Aorta (tissue), 5 donors: ENCODE data around the gene C19orf81. TPM values are rescaled to one million over a fixed set of nuclear protein-coding genes. Genes with fewer than 3 reads are reported as not detected.
A peak's percentile ranks its signal among the peaks of the same experiment; 100 is the strongest.

Experiments used
- ATAC-seq: fragments of 200-7000 bp; cut with Tn5 transposase; one replicate; pipeline ENCODE4 v1.9.1; 2022; ENCODE audit warnings: moderate library complexity; ENCODE audit not compliant: low FRiP score
- DNase-seq, 2 donors: peaks; one replicate each; pipeline ENCODE4 v3.0.0-alpha.2; 2020
- H3K27ac ChIP-seq, 2 donors: one replicate each; pipeline ENCODE4 v1.5.1; 2013; ENCODE audit warnings: low read length in 2 of 2, mild to moderate bottlenecking in 2 of 2, moderate library complexity in 2 of 2, control low read depth in 1 of 2, inconsistent platforms in 1 of 2, low read depth in 1 of 2
- H3K27me3 ChIP-seq, 2 donors: one replicate each; pipeline ENCODE4 v1.6.1; 2013; ENCODE audit warnings: control low read depth in 1 of 2, low read length in 1 of 2, mild to moderate bottlenecking in 1 of 2, moderate library complexity in 1 of 2; ENCODE audit not compliant: insufficient read depth in 2 of 2, control insufficient read depth in 1 of 2
- H3K36me3 ChIP-seq, 2 donors: one replicate each; pipeline ENCODE4 v1.6.1; 2013; ENCODE audit warnings: control low read depth in 1 of 2, low read length in 1 of 2, mild to moderate bottlenecking in 1 of 2; ENCODE audit not compliant: insufficient read depth in 2 of 2, control insufficient read depth in 1 of 2
- H3K4me1 ChIP-seq, 2 donors: one replicate each; pipeline ENCODE4 v1.6.1; 2013; ENCODE audit warnings: low read length in 2 of 2, control low read depth in 1 of 2, mild to moderate bottlenecking in 1 of 2, moderate library complexity in 1 of 2; ENCODE audit not compliant: insufficient read depth in 2 of 2, control insufficient read depth in 1 of 2
- H3K4me3 ChIP-seq, 2 donors: one replicate each; pipeline ENCODE4 v1.5.1; 2013; ENCODE audit warnings: low read length in 2 of 2, control low read depth in 1 of 2, mild to moderate bottlenecking in 1 of 2
- H3K9me3 ChIP-seq: one replicate; pipeline ENCODE4 v1.6.1; 2013; ENCODE audit warnings: mild to moderate bottlenecking, low read length; ENCODE audit not compliant: control insufficient read depth
- WGBS, 2 donors: extraction: QIAGEN DNeasy Blood & Tissue Kit; methylation state at CpG; one replicate each; pipeline ENCODE4 v1.1.7; 2013; 5-methylcytosine and 5-hydroxymethylcytosine counted together
- intact Hi-C, 2 donors: fragments of 100-400 bp; cut with DNase I; formaldehyde crosslinking; loops; one replicate each; pipeline versions ENCODE4 v1.14.2 to v1.15.0; 2022
- polyA plus RNA-seq, 2 donors: library from polyadenylated mRNA; stranded (reverse); fragments of 200-250 nt; gene quantifications; one replicate each; pipeline ENCODE4 v1.2.3, GENCODE V29; 2013
- total RNA-seq, 2 donors: library from RNA; stranded (reverse); fragmentation: NEBNext Ultra II Directional; extraction: Animal tissue kit (Norgen Biotek cat#: 25700); gene quantifications; one replicate each; pipeline ENCODE4 v1.2.1, GENCODE V29; 2021
- donor health status: healthy with polysubstance abuse.
- donor health status: Bipolar disorder and iron deficiency.
- donor health status: DM: no; HTN: no; CAD: no.
- donor health status: DM: no; HTN: no; CAD: no.
- donor health status: DM: yes; HTN: yes; CAD: no.

Gene C19orf81
- total and polyA plus RNA-seq, 4 donors = not detected

- Histone ChIP-seq H3K4me3 (no peak overlapping the region), H3K36me3 (no peaks in the 10 kb centered on the region), H3K9me3 (no peaks in the 10 kb centered on the region), H3K27me3 (no peaks in the 10 kb centered on the region), H3K4me1 (no peaks in the 10 kb centered on the region), H3K27ac (no peak overlapping the region)
- ATAC-seq = no peak
- DNase-seq = no peak
- intact Hi-C loops = no loop called here
- 37 to 41% methylated on average over 16 to 20 of the region's 20 CpGs for WGBS, 2 donors
Measured at GRCh38 chr19:50668879-50669278, 19.6 kb downstream of the C19orf81 start.

DNA sequence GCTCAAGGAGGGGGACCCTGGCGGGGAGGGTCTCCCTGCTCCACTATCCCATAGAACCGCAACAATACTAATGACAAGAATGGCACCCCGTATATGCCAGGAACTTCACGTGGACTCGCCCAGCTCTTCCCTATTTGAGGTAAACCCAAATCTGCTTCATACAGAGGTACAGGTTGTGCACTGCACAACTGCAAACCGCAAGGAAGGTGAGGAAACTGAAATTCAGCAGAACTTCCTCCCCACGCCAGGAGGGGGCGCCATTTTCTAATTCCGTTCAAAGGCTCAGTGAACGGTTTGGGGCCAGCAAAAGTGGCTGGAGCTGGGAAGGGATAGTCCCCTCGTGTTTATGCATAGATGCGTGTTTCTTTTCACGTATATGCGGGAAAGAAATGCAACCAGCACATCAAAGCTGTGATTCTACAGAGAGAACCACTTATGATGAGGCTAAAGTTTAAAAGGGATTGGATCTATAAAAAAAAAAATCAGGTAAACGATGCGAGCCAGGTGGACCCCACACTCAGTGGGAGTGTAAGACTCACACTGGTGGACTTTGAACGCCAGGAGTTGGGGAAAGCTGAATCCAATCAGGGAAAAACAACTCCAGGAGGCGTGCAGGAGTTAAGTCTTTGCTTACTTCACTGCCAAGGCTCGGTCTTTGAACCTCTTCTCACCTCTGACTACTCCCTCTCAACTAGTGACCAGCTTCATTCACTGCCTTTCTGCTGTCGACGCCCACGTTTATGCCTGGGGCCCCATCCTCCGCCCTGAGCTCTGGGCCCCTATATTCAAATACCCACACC is 20.3 kb downstream of the C19orf81 start:
- ATAC-seq (no peak), DNase-seq (no peak)
- Histone ChIP-seq H3K27me3 (no peaks in the 10 kb centered on the region), H3K9me3 (no peaks in the 10 kb centered on the region), H3K4me3 (no peak overlapping the region), H3K36me3 (no peaks in the 10 kb centered on the region), H3K27ac (no peak overlapping the region), H3K4me1 (no peaks in the 10 kb centered on the region)
- WGBS, 2 donors = 45 to 48% methylated on average over 23 of the region's 23 CpGs
- intact Hi-C loops = no loop called here

- H3K9me3 ChIP-seq = no peaks in the 10 kb centered on the region
- no peaks in the 10 kb centered on the region for H3K27me3 ChIP-seq
- no peak for DNase-seq
- H3K4me1 ChIP-seq = no peaks in the 10 kb centered on the region
- ATAC-seq = no peak
- WGBS, 2 donors = 37 to 44% methylated on average over 5 of the region's 5 CpGs
- intact Hi-C loops = no loop called here
- no peak overlapping the region for H3K4me3 ChIP-seq
- H3K36me3 ChIP-seq = no peaks in the 10 kb centered on the region
- no peak overlapping the region for H3K27ac ChIP-seq
Measured at GRCh38 chr19:50670102-50670380, 20.8 kb downstream of the C19orf81 start.

DNA sequence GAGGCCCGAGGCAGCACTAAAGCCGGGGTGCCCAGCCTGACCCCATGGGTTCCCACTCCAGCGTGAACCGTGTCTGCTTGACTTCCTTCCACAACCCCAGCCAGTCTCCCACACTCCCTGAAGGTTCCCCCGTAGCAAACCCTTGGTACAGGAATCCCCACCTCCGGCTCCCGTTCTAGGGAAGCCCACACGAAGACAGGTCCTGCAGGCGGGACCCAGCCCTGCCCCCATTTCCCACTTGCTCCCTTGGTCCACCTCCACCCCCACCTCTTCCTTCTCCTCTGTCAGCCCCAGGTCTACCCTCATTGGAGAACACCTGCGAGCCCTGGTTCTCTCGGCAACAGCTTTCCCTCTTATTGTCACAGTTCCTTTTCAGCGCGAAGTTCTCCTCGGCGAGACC is 23.9 kb downstream of the C19orf81 start:
- H3K27me3 ChIP-seq = no peaks in the 10 kb centered on the region

GRCh38 chr19:50676625-50677197 is 27.5 kb downstream of the C19orf81 start:
- Histone ChIP-seq H3K27ac (no peak overlapping the region), H3K4me3 (no peak overlapping the region), H3K36me3 (no peaks in the 10 kb centered on the region), H3K9me3 (peaks cover 1% of the 10 kb centered on the region), H3K4me1 (no peaks in the 10 kb centered on the region), H3K27me3 (no peaks in the 10 kb centered on the region)
- WGBS, 2 donors = 63 to 77% methylated on average over 1 of the region's 1 CpG
- ATAC-seq = no peak
- no peak for DNase-seq
- intact Hi-C loops = no loop called here

More for the DNA sequence above, 23.9 kb downstream of the C19orf81 start:
- Histone ChIP-seq H3K36me3 (no peaks in the 10 kb centered on the region), H3K27ac (no peak overlapping the region), H3K4me1 (no peaks in the 10 kb centered on the region), H3K9me3 (peaks cover 1% of the 10 kb centered on the region), H3K4me3 (no peak overlapping the region)
- intact Hi-C loops = no loop called here
- 25 to 28% methylated on average over 15 of the region's 15 CpGs for WGBS, 2 donors
- ATAC-seq (no peak), DNase-seq (no peak)

GRCh38 chr19:50677636-50678035 is 28.4 kb downstream of the C19orf81 start:
- H3K27me3 ChIP-seq = no peaks in the 10 kb centered on the region
- H3K4me1 ChIP-seq = no peaks in the 10 kb centered on the region
- H3K36me3 ChIP-seq = no peaks in the 10 kb centered on the region
- H3K27ac ChIP-seq = no peak overlapping the region
- DNase-seq (no peak), ATAC-seq (no peak)
- peaks cover 1% of the 10 kb centered on the region for H3K9me3 ChIP-seq
- WGBS, 2 donors = 66 to 73% methylated on average over 5 of the region's 5 CpGs
- no peak overlapping the region for H3K4me3 ChIP-seq
- intact Hi-C loops = no loop called here

DNA sequence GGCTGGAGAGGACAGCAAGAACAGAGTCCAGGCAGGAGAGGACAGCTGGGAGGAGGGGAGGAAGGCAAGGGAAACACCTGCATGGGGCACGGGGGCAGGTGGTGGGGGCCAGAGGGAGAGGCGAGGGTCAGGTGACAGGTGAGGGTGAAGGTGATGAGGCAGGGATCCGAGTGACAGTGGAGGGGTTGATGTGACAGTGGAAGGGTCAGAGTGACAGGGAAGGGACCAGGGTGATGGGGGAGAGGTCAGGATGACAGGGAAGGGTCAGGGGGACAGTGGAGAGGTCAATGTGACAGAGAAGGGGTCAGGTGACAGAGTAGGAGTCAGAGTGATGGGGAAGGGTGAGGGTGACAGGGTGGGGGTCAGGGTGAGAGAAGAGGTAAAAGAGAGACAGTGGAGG is 29.1 kb downstream of the C19orf81 start:
- 44 to 57% methylated on average over 3 of the region's 3 CpGs for WGBS, 2 donors
- Histone ChIP-seq H3K4me3 (no peak overlapping the region), H3K36me3 (no peaks in the 10 kb centered on the region), H3K4me1 (no peaks in the 10 kb centered on the region), H3K9me3 (peaks cover 1% of the 10 kb centered on the region), H3K27ac (no peak overlapping the region), H3K27me3 (no peaks in the 10 kb centered on the region)
- intact Hi-C loops = no loop called here
- DNase-seq (no peak), ATAC-seq (no peak)

- WGBS, 2 donors = 10 to 11% methylated on average over 23 of the region's 23 CpGs
- DNase-seq (peak; percentile 88 to 92), ATAC-seq (peak; percentile 87)
- H3K27ac ChIP-seq = no peak overlapping the region
- H3K4me1 ChIP-seq = no peaks in the 10 kb centered on the region
- no peaks in the 10 kb centered on the region for H3K27me3 ChIP-seq
- peaks cover 1% of the 10 kb centered on the region for H3K9me3 ChIP-seq
- H3K4me3 ChIP-seq = no peak overlapping the region
- no peaks in the 10 kb centered on the region for H3K36me3 ChIP-seq
- intact Hi-C loops = no loop called here
Measured at GRCh38 chr19:50679177-50680125, 30.2 kb downstream of the C19orf81 start.
